ENCODE data around the gene FRRS1L.
A peak's percentile ranks its signal among the peaks of the same experiment; 100 is the strongest.

FRRS1L gene

GRCh38 chr9:109119439-109120203 is 47.4 kb downstream of the FRRS1L start, which contains the start of gene TMEM245:
TSS of gene TMEM245 (minus strand) at chr9:109119947. CDS start at chr9:109119913, 34 bp downstream.
- Histone ChIP-seq H3K36me3 (ENCODE audit: insufficient read depth) (no peaks in the 10 kb centered on the region), H3K4me2 (peak within 1 kb of the TSS; percentile 98), H3K9ac (peak within 1 kb of the TSS; percentile 75), H3K79me2 (ENCODE audit: insufficient read depth, low read depth) (peaks cover 43% of the 10 kb centered on the region), H3K27me3 (ENCODE audit: insufficient read depth, low read depth) (no peaks in the 10 kb centered on the region), H4K20me1 (ENCODE audit: insufficient read depth) (peaks cover 12% of the 10 kb centered on the region), H3K27ac (peak within 1 kb of the TSS; percentile 54), H3K4me1 (ENCODE audit: low read depth, poor library complexity, severe bottlenecking) (peaks cover 68% of the 10 kb centered on the region), H3K4me3 (IDR thresholded peaks at IDR 0.05; ENCODE audit: insufficient read depth, low read depth, low read length) (no peak within 1 kb of the TSS), H2AFZ (ENCODE audit: low read depth) (peak within 1 kb of the TSS; percentile 87)
- TF ChIP-seq, protein P1, sequence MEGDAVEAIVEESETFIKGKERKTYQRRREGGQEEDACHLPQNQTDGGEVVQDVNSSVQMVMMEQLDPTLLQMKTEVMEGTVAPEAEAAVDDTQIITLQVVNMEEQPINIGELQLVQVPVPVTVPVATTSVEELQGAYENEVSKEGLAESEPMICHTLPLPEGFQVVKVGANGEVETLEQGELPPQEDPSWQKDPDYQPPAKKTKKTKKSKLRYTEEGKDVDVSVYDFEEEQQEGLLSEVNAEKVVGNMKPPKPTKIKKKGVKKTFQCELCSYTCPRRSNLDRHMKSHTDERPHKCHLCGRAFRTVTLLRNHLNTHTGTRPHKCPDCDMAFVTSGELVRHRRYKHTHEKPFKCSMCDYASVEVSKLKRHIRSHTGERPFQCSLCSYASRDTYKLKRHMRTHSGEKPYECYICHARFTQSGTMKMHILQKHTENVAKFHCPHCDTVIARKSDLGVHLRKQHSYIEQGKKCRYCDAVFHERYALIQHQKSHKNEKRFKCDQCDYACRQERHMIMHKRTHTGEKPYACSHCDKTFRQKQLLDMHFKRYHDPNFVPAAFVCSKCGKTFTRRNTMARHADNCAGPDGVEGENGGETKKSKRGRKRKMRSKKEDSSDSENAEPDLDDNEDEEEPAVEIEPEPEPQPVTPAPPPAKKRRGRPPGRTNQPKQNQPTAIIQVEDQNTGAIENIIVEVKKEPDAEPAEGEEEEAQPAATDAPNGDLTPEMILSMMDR (conservative IDR thresholded peaks at IDR 0.05; ENCODE audit: low read depth, low read length), result no peak

DNA sequence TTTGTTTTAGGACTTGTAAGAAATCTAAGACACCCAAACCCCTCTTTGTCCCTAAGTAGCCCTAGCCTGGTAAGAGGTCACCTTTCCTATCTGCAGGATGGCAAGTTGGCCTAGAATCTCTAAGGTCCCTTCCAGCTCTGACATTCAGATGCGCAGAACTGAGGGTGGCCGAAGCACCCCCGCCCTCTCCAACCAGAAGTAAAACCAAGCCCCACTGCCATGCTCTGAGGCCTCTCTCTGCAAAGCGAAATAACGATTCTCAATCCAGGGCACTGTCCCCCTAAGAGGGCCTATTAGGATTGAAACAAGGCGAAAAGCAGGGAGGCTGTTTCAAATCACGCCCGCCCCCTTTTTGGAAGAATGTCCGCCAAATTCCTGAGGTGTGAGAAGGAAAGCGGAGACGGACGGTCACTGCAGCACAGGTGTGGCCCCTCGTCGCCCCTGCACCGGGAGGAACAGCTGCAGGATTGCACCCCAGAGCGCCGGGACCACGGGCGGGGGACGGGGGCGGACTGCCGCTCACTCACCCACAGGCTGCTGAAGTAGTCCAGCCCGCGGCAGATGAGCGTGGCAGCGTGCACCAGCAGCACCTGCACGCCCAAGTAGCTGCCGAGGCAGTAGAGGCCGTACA is 48.1 kb downstream of the FRRS1L start:
- TF ChIP-seq, protein P1 (conservative IDR thresholded peaks at IDR 0.05; ENCODE audit: low read depth, low read length), result no peak
- Histone ChIP-seq H3K9ac (peak overlapping the region; percentile 75), H3K4me3 (IDR thresholded peaks at IDR 0.05; ENCODE audit: insufficient read depth, low read depth, low read length) (no peak overlapping the region), H3K4me1 (ENCODE audit: low read depth, poor library complexity, severe bottlenecking) (peaks cover 72% of the 10 kb centered on the region), H4K20me1 (ENCODE audit: insufficient read depth) (peaks cover 14% of the 10 kb centered on the region), H3K79me2 (ENCODE audit: insufficient read depth, low read depth) (peaks cover 50% of the 10 kb centered on the region), H3K27me3 (ENCODE audit: insufficient read depth, low read depth) (no peaks in the 10 kb centered on the region), H2AFZ (ENCODE audit: low read depth) (peak overlapping the region; percentile 77), H3K27ac (peak overlapping the region; percentile 54; the same call in 1 of the 2 replicates), H3K36me3 (ENCODE audit: insufficient read depth) (no peaks in the 10 kb centered on the region), H3K4me2 (peak overlapping the region; percentile 98)

DNA sequence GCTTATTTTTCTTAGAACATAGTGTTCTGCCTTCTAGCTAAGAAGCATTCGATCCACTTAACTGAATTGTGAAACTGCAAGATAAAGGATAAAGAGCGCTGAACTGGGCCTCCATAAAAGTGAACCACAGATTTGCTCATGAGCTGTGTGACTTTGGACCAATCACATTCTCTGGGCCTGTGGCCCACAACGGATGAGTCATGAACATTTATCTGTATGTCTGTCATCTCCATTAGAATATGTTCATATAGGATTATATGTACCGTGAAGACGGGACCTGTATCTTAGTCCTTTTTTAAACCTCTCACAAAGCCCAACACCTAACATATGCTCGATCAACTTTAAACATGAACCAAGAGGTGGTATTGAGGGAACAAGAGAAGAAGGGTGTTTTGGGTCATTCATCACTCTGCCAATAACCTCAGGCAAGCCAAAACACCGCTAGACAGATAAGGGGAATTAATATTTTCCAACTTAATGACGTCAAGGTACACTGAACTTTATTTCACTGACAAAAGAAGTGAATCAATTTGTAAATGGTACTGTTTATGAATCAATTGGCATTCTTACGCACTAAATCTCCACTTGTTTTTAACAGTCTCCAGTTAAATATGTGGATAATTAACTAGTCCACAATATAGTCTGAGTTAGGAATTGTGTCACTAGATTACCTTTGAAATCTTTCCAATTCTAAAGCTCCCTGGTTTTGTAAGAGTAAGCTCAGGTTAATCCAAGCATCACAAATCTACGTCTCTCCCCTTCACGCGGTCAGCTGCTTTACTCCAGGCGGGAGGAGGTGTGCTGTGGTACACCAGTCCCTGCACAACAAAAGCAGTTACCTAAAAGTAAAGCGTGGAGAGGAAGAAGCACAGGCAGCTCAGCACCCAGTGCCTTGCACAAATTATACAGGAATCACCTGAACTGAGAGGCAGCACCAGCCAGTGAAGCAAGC is 48.9 kb downstream of the FRRS1L start:
- H3K4me2 ChIP-seq, result peak overlapping the region; percentile 98
- peaks cover 66% of the 10 kb centered on the region for H3K4me1 ChIP-seq (ENCODE audit: low read depth, poor library complexity, severe bottlenecking)
- no peaks in the 10 kb centered on the region for H3K36me3 ChIP-seq (ENCODE audit: insufficient read depth)
- peaks cover 57% of the 10 kb centered on the region for H3K79me2 ChIP-seq (ENCODE audit: insufficient read depth, low read depth)
- H3K27ac ChIP-seq, result no peak overlapping the region
- TF ChIP-seq, protein P1 (conservative IDR thresholded peaks at IDR 0.05; ENCODE audit: low read depth, low read length), result no peak
- no peak overlapping the region for H2AFZ ChIP-seq (ENCODE audit: low read depth)
- no peaks in the 10 kb centered on the region for H3K27me3 ChIP-seq (ENCODE audit: insufficient read depth, low read depth)
- H3K4me3 ChIP-seq (IDR thresholded peaks at IDR 0.05; ENCODE audit: insufficient read depth, low read depth, low read length), result no peak overlapping the region
- 0 out of 2 replicates have a peak overlapping the region, but pooled peaks have one; percentile 75 for H3K9ac ChIP-seq
- H4K20me1 ChIP-seq (ENCODE audit: insufficient read depth), result peaks cover 19% of the 10 kb centered on the region

DNA sequence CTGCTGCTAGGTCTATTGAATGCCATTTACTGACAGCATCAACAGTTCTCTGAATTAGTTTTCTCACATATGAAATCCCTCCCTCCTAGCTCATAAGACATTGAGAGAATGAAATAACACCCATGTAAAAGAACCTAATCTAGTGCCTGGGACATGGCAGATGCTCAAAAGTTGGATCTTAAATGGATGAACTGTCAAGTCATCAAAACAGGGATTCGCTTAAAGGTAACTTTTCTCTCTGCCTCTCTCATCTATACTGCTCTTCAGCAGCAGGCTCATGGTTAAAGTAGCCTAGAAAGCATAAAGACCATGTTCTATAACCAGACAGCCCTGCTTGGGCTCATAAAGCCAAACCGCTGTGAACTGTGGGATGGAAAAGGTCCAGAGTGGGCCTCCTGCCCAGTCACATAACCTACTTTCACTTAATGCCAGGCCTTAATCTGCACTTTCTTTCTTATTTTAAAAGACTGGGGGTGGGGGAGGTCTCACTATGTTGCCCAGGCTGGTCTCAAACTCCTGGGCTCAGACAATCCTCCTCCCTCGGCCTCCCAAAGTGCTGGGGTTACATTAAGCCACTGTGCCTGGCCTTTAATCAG is 51.0 kb downstream of the FRRS1L start:
- TF ChIP-seq, protein P1 (conservative IDR thresholded peaks at IDR 0.05; ENCODE audit: low read depth, low read length), result no peak
- Histone ChIP-seq H3K9ac (no peak overlapping the region), H3K79me2 (ENCODE audit: insufficient read depth, low read depth) (peaks cover 78% of the 10 kb centered on the region), H3K4me3 (IDR thresholded peaks at IDR 0.05; ENCODE audit: insufficient read depth, low read depth, low read length) (no peak overlapping the region), H3K36me3 (ENCODE audit: insufficient read depth) (no peaks in the 10 kb centered on the region), H3K4me1 (ENCODE audit: low read depth, poor library complexity, severe bottlenecking) (peaks cover 67% of the 10 kb centered on the region), H3K4me2 (no peak overlapping the region), H4K20me1 (ENCODE audit: insufficient read depth) (peaks cover 26% of the 10 kb centered on the region), H2AFZ (ENCODE audit: low read depth) (no peak overlapping the region), H3K27ac (no peak overlapping the region), H3K27me3 (ENCODE audit: insufficient read depth, low read depth) (no peaks in the 10 kb centered on the region)

Data from KMS-11 (cell line).